HG02943 (cell line): ENCODE data around the gene ZNF532.

Source experiments
- ATAC-seq: cut with Tn5 transposase; IDR thresholded peaks from one replicate; pipeline ENCODE4 v1.9.1; 2021; ENCODE audit warnings: mild to moderate bottlenecking, low read depth, moderate library complexity; ENCODE audit not compliant: unreplicated experiment

Gene ZNF532

GRCh38 chr18:58934933-58935577 is 70.4 kb downstream of the ZNF532 start:
- ATAC-seq = no peak

GRCh38 chr18:58937071-58937886 is 72.6 kb downstream of the ZNF532 start:
- no peak for ATAC-seq

GRCh38 chr18:58937887-58938267 is 73.2 kb downstream of the ZNF532 start:
- no peak for ATAC-seq

- no peak for ATAC-seq
Measured at GRCh38 chr18:58941426-58942099, 76.9 kb downstream of the ZNF532 start.

- ATAC-seq = no peak
Measured at GRCh38 chr18:58943896-58944295, 79.2 kb downstream of the ZNF532 start.

GRCh38 chr18:58947136-58947732 is 82.6 kb downstream of the ZNF532 start:
- no peak for ATAC-seq

GRCh38 chr18:58949031-58949430 is 84.4 kb downstream of the ZNF532 start:
- no peak for ATAC-seq

- ATAC-seq = no peak
Measured at GRCh38 chr18:58951986-58952702, 87.5 kb downstream of the ZNF532 start.

- no peak for ATAC-seq
Measured at GRCh38 chr18:58952858-58953257, 88.2 kb downstream of the ZNF532 start.

- no peak for ATAC-seq
Measured at GRCh38 chr18:58953627-58954026, 89.0 kb downstream of the ZNF532 start.

- ATAC-seq = no peak
Measured at GRCh38 chr18:58955001-58955400, 90.3 kb downstream of the ZNF532 start.

GRCh38 chr18:58955738-58956137 is 91.1 kb downstream of the ZNF532 start:
- no peak for ATAC-seq

GRCh38 chr18:58958628-58959027 is 94.0 kb downstream of the ZNF532 start:
- no peak for ATAC-seq

- no peak for ATAC-seq
Measured at GRCh38 chr18:58960508-58960907, 95.8 kb downstream of the ZNF532 start.

- ATAC-seq = no peak
Measured at GRCh38 chr18:58960946-58961722, 96.5 kb downstream of the ZNF532 start.

GRCh38 chr18:58962336-58962735 is 97.7 kb downstream of the ZNF532 start:
- no peak for ATAC-seq

- ATAC-seq = no peak
Measured at GRCh38 chr18:58965291-58966004, 100.8 kb downstream of the ZNF532 start.

- ATAC-seq = no peak
Measured at GRCh38 chr18:58966005-58966677, 101.5 kb downstream of the ZNF532 start.

- no peak for ATAC-seq
Measured at GRCh38 chr18:58966704-58967103, 102.0 kb downstream of the ZNF532 start.
